D721Med (cell line): Measurements from ENCODE around the gene MAPKAP1.
A peak's percentile ranks its signal among the peaks of the same experiment; 100 is the strongest.

Experiments used
- DNase-seq: peaks from one replicate; pipeline ENCODE4 v3.0.0; 2011; ENCODE audit warnings: low spot score; ENCODE audit not compliant: insufficient read length
- FAIRE-seq: peaks from 2 replicates; lab custom pipeline; 2011; peaks lifted over from hg19 to GRCh38; lab: Jason Lieb, UNC
- CTCF ChIP-seq: IDR thresholded peaks from 2 replicates; pipeline ENCODE4 v1.5.1; 2012; ENCODE audit warnings: mild to moderate bottlenecking, control low read depth; ENCODE audit not compliant: insufficient read depth; ENCODE audit errors: missing control alignments

MAPKAP1 gene

GRCh38 chr9:125659201-125659840 lies 47.7 kb downstream of the MAPKAP1 start:
- TF ChIP-seq CTCF = no peak
- FAIRE-seq = no peak
- DNase-seq = no peak

GRCh38 chr9:125656560-125656959 lies 50.4 kb downstream of the MAPKAP1 start:
- no peak for TF ChIP-seq CTCF
- FAIRE-seq = no peak
- no peak for DNase-seq

- TF ChIP-seq CTCF = no peak
- FAIRE-seq (no peak), DNase-seq (no peak)
Measured at GRCh38 chr9:125655691-125656410, 51.2 kb downstream of the MAPKAP1 start.

- FAIRE-seq (peak; percentile 6), DNase-seq (no peak)
- no peak for TF ChIP-seq CTCF
Measured at GRCh38 chr9:125655066-125655633, 51.9 kb downstream of the MAPKAP1 start.

GRCh38 chr9:125654121-125654520 lies 52.9 kb downstream of the MAPKAP1 start:
- DNase-seq = no peak
- FAIRE-seq = no peak
- no peak for TF ChIP-seq CTCF

GRCh38 chr9:125653325-125653724 lies 53.7 kb downstream of the MAPKAP1 start:
- no peak for DNase-seq
- no peak for FAIRE-seq

More at GRCh38 chr9:125653325-125653724, 53.7 kb downstream of the MAPKAP1 start:
- no peak for TF ChIP-seq CTCF
